GM21381 (cell line): ENCODE data around the gene PIP5K1C.
A peak's percentile ranks its signal among the peaks of the same experiment; 100 is the strongest.

Source experiments
- ATAC-seq: cut with Tn5 transposase; IDR thresholded peaks from one replicate; pipeline ENCODE4 v1.9.1; 2021; ENCODE audit warnings: mild to moderate bottlenecking, moderate library complexity; ENCODE audit not compliant: unreplicated experiment

PIP5K1C gene, protein sequence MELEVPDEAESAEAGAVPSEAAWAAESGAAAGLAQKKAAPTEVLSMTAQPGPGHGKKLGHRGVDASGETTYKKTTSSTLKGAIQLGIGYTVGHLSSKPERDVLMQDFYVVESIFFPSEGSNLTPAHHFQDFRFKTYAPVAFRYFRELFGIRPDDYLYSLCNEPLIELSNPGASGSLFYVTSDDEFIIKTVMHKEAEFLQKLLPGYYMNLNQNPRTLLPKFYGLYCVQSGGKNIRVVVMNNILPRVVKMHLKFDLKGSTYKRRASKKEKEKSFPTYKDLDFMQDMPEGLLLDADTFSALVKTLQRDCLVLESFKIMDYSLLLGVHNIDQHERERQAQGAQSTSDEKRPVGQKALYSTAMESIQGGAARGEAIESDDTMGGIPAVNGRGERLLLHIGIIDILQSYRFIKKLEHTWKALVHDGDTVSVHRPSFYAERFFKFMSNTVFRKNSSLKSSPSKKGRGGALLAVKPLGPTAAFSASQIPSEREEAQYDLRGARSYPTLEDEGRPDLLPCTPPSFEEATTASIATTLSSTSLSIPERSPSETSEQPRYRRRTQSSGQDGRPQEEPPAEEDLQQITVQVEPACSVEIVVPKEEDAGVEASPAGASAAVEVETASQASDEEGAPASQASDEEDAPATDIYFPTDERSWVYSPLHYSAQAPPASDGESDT

DNA sequence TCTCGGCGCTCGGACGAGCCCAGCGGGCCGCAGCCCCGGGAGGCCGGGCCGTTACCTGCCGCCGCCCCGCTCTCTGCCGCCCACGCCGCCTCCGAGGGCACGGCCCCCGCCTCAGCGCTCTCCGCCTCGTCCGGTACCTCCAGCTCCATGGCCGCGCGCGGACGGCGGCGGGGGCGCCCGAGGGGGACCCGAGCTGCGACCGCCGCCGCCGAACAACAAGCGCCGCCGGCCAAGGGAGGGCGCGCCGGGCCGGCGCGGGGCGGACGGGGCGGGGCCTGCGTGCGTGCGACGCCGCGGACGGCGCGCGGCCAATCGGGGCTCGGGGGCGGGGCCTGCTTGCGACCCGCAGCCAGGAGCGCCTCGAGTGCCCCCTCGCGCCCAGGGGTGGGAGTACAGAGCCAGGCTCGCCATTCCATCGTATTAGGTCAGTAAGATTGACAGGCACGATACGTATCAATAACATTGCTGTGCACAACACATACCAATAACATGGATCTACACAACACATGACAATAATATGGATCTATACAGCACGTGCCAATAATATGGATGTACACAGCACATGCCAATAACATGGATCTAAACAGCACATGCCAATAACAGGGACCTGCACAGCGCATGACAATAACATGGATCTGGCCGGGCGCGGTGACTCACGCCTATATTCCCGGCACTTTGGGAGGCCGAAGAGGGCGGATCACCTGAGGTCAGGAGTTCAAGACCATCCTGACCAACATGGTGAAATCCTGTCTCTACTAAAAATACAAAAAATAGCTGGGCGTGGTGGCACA, at the start of gene PIP5K1C:
TSS of gene PIP5K1C (minus strand) at position 227 of the 791 bp plus-strand sequence. CDS start at position 149, 78 bp downstream.
- ATAC-seq = peak; percentile 86

- no peak for ATAC-seq
These were observed 48.7 kb upstream of the PIP5K1C start for GRCh38 chr19:3748965-3749364.

GRCh38 chr19:3746371-3747056, 46.2 kb upstream of the PIP5K1C start:
- no peak for ATAC-seq

DNA sequence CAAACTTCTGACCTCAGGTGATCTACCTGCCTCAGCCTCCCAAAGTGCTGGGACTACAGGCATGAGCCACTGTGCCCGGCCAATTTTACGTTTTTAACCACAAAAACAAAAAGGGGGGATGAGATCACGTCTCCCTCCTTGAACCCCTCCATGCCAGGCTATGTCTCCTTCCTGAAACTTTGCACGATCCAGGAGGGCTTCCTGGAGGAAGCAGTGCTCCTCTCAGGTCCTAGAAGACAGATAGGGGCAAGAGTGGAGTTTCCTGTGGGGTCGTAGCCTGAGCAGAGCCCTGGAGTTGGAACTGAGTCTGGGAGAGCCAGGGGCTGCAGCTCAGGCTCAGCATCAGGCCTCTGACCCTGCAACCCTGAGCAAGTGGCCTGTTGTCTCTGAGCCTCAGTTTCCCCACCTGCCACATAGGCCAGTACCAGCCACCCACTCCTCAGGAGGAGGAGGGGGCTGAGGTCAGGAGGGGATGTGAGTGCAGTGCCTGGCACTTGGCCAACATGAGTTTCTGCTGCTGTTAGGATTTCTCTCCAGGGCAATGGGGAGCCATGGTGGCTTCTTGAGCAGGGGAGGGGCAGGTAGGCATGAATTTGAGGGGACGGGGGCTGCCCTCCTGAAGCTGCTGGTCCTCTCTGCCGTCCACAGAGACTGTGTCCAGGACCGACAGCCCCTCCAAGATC, 45.2 kb upstream of the PIP5K1C start:
- no peak for ATAC-seq

DNA sequence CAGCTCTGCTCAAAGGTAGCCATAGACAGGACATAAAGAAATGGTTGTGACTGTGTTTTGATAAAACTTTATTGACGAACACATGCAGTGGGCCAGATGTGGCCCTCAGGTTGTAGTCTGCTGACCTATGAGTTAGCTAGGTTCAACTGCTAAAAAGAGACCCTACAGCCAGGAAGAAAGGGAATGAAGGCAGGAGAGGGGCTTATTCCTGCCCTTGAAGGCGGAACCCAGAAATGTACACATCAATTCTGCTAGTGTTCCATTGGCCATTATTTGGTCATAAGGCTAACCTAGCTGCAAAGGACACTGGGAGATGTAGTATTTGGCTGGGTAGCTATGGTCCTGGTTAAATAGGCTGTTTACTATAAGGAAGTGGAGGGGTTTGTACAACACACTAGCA, 43.2 kb upstream of the PIP5K1C start:
- no peak for ATAC-seq

DNA sequence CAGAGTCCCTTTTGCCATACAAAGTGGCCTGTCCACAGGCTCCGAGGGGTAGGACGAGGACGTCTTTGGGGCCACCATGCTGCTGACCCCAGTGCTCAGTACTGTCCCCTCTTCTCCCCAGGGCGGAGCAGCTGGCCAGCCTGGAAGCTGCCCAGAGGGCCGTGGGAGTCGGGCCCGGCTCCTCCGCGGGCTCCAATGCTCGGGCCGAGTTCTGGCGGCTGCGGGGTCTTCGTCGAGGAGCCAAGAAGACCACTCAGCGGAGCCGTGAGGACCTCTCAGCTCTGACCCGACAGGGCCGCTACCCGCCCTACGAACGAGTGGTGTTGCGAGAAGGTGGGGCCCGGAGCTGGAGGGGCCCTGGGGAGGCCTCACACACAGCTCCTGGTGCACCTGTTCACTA, 40.2 kb upstream of the PIP5K1C start:
- ATAC-seq = no peak

GRCh38 chr19:3738477-3739220, 38.4 kb upstream of the PIP5K1C start:
- no peak for ATAC-seq

DNA sequence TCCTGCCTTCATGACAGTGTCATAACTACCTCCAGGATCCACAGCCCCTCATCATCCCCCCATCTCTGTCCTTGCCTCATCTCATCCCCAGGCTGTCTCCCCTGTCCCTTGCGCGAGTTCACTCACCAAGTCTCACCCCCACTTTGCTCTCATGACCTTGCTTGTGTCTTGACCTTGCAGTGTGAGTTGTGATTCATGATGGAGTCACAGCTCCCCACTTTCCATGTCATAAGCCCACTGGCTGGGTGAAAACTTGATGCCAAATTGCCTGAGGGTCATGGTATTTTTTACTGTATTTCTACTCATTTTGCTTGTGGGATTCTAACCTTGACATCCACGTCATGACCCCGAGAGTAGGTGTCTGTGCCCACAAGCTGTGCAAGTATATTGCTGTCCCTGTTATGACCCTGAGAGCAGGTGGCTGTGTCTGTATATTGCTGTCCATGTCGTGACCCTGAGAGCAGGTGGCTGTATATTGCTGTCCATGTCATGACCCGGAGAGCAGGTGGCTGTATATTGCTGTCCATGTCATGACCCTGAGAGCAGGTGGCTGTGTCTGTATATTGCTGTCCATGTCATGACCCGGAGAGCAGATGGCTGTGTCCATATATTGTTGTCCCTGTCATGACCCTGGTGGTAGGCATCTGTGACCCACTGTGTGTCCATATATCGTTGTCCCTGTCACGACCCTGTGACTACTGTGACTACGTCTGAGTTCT, 37.4 kb upstream of the PIP5K1C start:
- ATAC-seq = no peak

- ATAC-seq = no peak
These were observed 35.9 kb upstream of the PIP5K1C start for GRCh38 chr19:3736106-3736724.

GRCh38 chr19:3734310-3734600, 34.0 kb upstream of the PIP5K1C start:
- ATAC-seq = no peak

DNA sequence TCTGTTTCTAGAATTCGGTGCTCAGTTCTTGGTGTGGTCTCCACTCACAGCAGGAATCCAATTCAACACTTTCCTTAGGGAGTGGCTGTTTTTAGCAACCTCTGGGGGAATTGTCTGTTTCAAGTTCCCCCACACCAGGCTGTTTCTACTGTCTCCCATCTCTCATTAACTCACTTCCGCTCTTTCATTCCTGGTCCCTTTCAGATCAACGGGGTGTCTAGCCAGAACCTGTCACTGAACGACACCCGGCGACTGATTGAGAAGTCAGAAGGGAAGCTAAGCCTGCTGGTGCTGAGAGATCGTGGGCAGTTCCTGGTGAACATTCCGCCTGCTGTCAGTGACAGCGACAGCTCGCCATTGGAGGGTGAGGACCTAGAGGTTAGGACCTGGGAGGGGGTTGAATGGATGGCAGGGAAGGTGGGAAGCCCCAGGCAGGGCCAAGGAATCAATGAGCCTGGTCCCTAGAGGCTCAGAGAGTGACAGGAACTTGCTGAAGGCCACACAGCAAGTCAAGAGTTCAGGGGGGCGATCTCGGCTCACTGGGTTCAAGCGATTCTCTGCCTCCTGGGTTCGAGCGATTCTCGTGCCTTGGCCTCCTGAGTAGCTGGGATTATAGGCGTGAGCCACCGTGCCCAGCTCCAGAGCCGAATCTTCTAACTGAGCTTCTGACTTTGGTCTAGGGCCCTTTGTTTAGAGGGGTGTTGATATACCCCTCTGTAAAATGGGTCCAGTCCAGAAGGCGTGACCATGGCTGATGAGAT, 33.5 kb upstream of the PIP5K1C start:
- ATAC-seq = no peak

GRCh38 chr19:3732108-3732507, 31.8 kb upstream of the PIP5K1C start:
- ATAC-seq = no peak

DNA sequence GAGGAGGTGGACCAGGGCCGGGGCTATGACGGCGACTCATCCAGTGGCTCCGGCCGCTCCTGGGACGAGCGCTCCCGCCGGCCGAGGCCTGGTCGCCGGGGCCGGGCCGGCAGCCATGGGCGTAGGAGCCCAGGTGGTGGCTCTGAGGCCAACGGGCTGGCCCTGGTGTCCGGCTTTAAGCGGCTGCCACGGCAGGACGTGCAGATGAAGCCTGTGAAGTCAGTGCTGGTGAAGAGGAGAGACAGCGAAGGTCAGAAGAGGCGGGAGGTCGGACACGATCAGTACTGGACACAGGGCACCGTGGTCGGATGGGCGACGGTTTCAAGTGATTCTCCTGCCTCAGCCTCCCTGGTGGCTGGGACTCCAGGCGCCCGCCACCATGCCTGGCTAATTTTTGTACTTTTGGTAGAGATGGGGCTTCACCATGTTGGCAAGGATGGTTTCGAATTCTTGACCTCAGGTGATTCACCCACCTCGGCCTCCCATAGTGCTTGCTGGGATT, 30.2 kb upstream of the PIP5K1C start:
- ATAC-seq = no peak

GRCh38 chr19:3725640-3726310, 25.5 kb upstream of the PIP5K1C start:
- ATAC-seq = no peak

GRCh38 chr19:3725121-3725520, 24.9 kb upstream of the PIP5K1C start:
- ATAC-seq = no peak

- ATAC-seq = no peak
These were observed 23.6 kb upstream of the PIP5K1C start for GRCh38 chr19:3723883-3724282.

- no peak for ATAC-seq
These were observed 22.8 kb upstream of the PIP5K1C start for GRCh38 chr19:3723110-3723488.
